ENCODE measurements around the gene H3-3A. TPM values are rescaled to one million over a fixed set of nuclear protein-coding genes. Genes with fewer than 3 reads are reported as not detected.

H3-3A gene
- total RNA-seq, 4 donors from 2014 or later = 128 to 557 (median 501) TPM

GRCh38 chr1:226112626-226113025, 50.1 kb downstream of the H3-3A start:
- Histone ChIP-seq H3K4me3 (no peak overlapping the region), H3K9me3 (no peaks in the 10 kb centered on the region), H3K36me3 (no peaks in the 10 kb centered on the region), H3K27ac (no peak overlapping the region), H3K4me1 (peaks cover 12 to 26% (median 20%) of the 10 kb centered on the region in 4 donors), H3K27me3 (no peaks in the 10 kb centered on the region)
- WGBS, 2 donors (ENCODE audit: low coverage in 1 of 2) = 87 to 100% methylated on average over 2 to 3 of the region's 3 CpGs
- in situ Hi-C loops (cut with MboI; ENCODE audit: low pct_ligation_motif_present in 1 of 4, low pct_unique_long_range_greater_than_20kb in 1 of 4, low sequenced_read_pairs in 3 of 4) (no loop called here), intact Hi-C loops (cut with DNase I; ENCODE audit: low total_unique reads) (no loop called here)
- DNase-seq = no peak
- TF ChIP-seq EP300 (IDR thresholded peaks at IDR 0.05; ENCODE audit: low read depth) = no peak

DNA sequence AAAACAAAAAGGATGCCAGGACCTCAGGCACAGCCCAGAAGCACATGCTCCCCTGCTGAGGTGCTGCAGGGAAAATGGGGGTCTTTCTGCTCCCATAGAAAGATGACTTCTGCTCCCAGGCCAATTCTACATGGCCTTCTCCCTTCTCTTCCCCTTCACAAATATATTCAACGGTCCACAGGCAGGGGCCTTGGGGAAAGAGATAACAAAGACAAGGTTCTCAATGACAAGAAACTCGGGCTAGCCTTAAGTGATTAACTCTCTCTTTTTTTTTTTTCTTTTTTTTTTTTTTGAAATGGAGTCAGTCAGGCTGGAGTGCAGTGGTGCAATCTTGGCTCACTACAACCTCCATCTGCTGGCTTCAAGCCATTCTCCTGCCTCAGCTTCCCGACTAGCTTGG, 54.2 kb downstream of the H3-3A start:
- intact Hi-C loops (cut with DNase I; ENCODE audit: low total_unique reads) = no loop called here
- H3K27ac ChIP-seq = no peak overlapping the region
- H3K4me3 ChIP-seq = no peak overlapping the region
- no peak for DNase-seq
- in situ Hi-C loops (cut with MboI; ENCODE audit: low pct_ligation_motif_present in 1 of 4, low pct_unique_long_range_greater_than_20kb in 1 of 4, low sequenced_read_pairs in 3 of 4) = loop anchor here in 1 of 4 donors (5.0 kb wide), 1 partner anchor 49 kb away; no protein-coding TSS in a partner anchor
- 55 to 69% methylated on average over 3 of the region's 3 CpGs for WGBS, 2 donors (ENCODE audit: low coverage in 1 of 2)
- H3K4me1 ChIP-seq = peaks cover 3 to 9% (median 6%) of the 10 kb centered on the region in 4 donors
- no peaks in the 10 kb centered on the region for H3K9me3 ChIP-seq
- H3K36me3 ChIP-seq = no peaks in the 10 kb centered on the region
- H3K27me3 ChIP-seq = no peaks in the 10 kb centered on the region
- no peak for TF ChIP-seq CTCF (IDR thresholded peaks at IDR 0.05)
- TF ChIP-seq EP300 (IDR thresholded peaks at IDR 0.05; ENCODE audit: low read depth) = no peak
- TF ChIP-seq POLR2A (IDR thresholded peaks at IDR 0.05) = no peak
- no peak for TF ChIP-seq POLR2AphosphoS5 (IDR thresholded peaks at IDR 0.05)

DNA sequence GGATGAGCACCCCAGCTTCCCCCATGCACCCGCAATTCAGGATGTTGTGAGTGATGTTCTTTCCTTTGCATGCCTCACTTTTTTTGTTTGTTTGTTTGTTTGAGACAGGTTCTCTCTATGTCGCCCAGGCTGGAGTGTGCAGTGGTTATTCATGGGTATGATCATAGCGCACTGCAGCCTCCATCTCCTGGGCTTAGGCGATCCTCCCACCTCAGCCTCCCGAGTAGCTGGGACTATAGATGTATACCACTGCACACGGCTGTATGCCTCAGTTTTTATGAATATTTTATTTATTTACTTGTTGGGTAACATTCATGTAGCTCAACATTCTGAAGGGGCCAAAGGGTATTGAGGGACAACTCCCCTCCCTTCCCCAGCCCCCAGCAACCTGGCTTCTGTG, 54.8 kb downstream of the H3-3A start:
- WGBS, 2 donors (ENCODE audit: low coverage in 1 of 2) = 77% methylated on average over 6 of the region's 6 CpGs; no CpG with 5 or more reads in 1 of the 2 donors
- no peak for TF ChIP-seq POLR2AphosphoS5 (IDR thresholded peaks at IDR 0.05)
- no peak for TF ChIP-seq CTCF (IDR thresholded peaks at IDR 0.05)
- TF ChIP-seq POLR2A (IDR thresholded peaks at IDR 0.05) = no peak
- Histone ChIP-seq H3K27ac (no peak overlapping the region), H3K9me3 (no peaks in the 10 kb centered on the region), H3K4me3 (no peak overlapping the region), H3K4me1 (peaks cover 3 to 6% (median 5%) of the 10 kb centered on the region in 4 donors), H3K36me3 (no peaks in the 10 kb centered on the region), H3K27me3 (no peaks in the 10 kb centered on the region)
- in situ Hi-C loops (cut with MboI; ENCODE audit: low pct_ligation_motif_present in 1 of 4, low pct_unique_long_range_greater_than_20kb in 1 of 4, low sequenced_read_pairs in 3 of 4) (loop anchor here in 1 of 4 donors (5.0 kb wide), 1 partner anchor 50 kb away; no protein-coding TSS in a partner anchor), intact Hi-C loops (cut with DNase I; ENCODE audit: low total_unique reads) (no loop called here)
- DNase-seq = no peak

DNA sequence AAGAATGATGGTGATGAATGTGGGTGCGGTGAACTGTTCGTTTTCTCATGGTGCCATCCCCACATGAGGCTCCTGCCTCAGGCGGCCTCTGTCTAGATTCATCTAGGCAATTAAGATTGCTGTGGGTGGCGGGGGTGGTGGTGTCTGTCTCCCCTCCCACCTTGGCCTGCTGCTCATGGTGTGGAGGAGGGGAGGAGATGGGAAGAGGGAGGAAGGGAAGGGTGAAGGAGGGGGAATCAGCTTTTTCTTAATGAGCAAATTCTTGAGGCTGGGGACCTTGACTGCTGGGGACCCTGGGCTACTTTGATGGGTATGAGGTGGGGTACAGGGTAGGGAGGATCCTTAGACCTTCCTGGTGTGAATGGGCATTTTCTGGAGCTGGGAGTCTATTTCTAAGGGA, 55.8 kb downstream of the H3-3A start:
- intact Hi-C loops (cut with DNase I; ENCODE audit: low total_unique reads) (no loop called here), in situ Hi-C loops (cut with MboI; ENCODE audit: low pct_ligation_motif_present in 1 of 4, low pct_unique_long_range_greater_than_20kb in 1 of 4, low sequenced_read_pairs in 3 of 4) (loop anchor here in 1 of 4 donors (5.0 kb wide), 1 partner anchor 51 kb away; no protein-coding TSS in a partner anchor)
- WGBS, 2 donors (ENCODE audit: low coverage in 1 of 2) = 91% methylated on average over 4 of the region's 4 CpGs; no CpG with 5 or more reads in 1 of the 2 donors

More for the DNA sequence above, 55.8 kb downstream of the H3-3A start:
- Histone ChIP-seq H3K4me1 (peaks cover 6 to 16% (median 13%) of the 10 kb centered on the region in 4 donors), H3K27me3 (no peaks in the 10 kb centered on the region), H3K4me3 (no peak overlapping the region), H3K9me3 (no peaks in the 10 kb centered on the region), H3K36me3 (no peaks in the 10 kb centered on the region), H3K27ac (no peak overlapping the region)
- no peak for DNase-seq
- no peak for TF ChIP-seq POLR2AphosphoS5 (IDR thresholded peaks at IDR 0.05)
- no peak for TF ChIP-seq POLR2A (IDR thresholded peaks at IDR 0.05)
- no peak for TF ChIP-seq EP300 (IDR thresholded peaks at IDR 0.05; ENCODE audit: low read depth)
- no peak for TF ChIP-seq CTCF (IDR thresholded peaks at IDR 0.05)

All from transverse colon (tissue), 4 donors.